22Rv1 (cell line): ENCODE data around the gene MT1G.

Experiments
- H3K27ac ChIP-seq: fragments of 450-650 bp; 2 replicates; pipeline ENCODE4 v1.5.1; 2017
- CTCF ChIP-seq: fragments of 450-650 bp; IDR thresholded peaks from 2 replicates; pipeline ENCODE4 v1.5.1; 2017; ENCODE audit warnings: mild to moderate bottlenecking
- ZFX ChIP-seq: fragments of 450-650 bp; IDR thresholded peaks from 2 replicates; pipeline ENCODE4 v1.6.1; 2017; ENCODE audit warnings: antibody characterized with exemption, borderline replicate concordance

Gene MT1G

GRCh38 chr16:56691885-56692284 lies 24.0 kb upstream of the MT1G start:
- TF ChIP-seq ZFX (no peak), CTCF (no peak)
- no peak overlapping the region for H3K27ac ChIP-seq

GRCh38 chr16:56690420-56691122 lies 22.7 kb upstream of the MT1G start:
- TF ChIP-seq CTCF (no peak), ZFX (no peak)
- H3K27ac ChIP-seq = no peak overlapping the region

GRCh38 chr16:56689171-56689570 lies 21.3 kb upstream of the MT1G start:
- no peak overlapping the region for H3K27ac ChIP-seq
- TF ChIP-seq ZFX (no peak), CTCF (no peak)

GRCh38 chr16:56688762-56689161 lies 20.9 kb upstream of the MT1G start:
- no peak overlapping the region for H3K27ac ChIP-seq
- TF ChIP-seq ZFX (no peak), CTCF (no peak)

GRCh38 chr16:56686758-56687157 lies 18.9 kb upstream of the MT1G start:
- H3K27ac ChIP-seq = no peak overlapping the region
- TF ChIP-seq CTCF = no peak
- no peak for TF ChIP-seq ZFX

GRCh38 chr16:56684926-56685590 lies 17.2 kb upstream of the MT1G start:
- TF ChIP-seq ZFX (no peak), CTCF (no peak)
- no peak overlapping the region for H3K27ac ChIP-seq

- H3K27ac ChIP-seq = no peak overlapping the region
- TF ChIP-seq ZFX (no peak), CTCF (no peak)
Observed at GRCh38 chr16:56684256-56684925, 16.5 kb upstream of the MT1G start.
